HUES64 (cell line): Measurements from ENCODE around the gene NR2C2.

Source experiments
- H3K27ac ChIP-seq: 2 replicates; pipeline ENCODE4 v1.7.0; 2013; ENCODE audit warnings: low read depth, low read length, inconsistent platforms
- H3K27me3 ChIP-seq: 2 replicates; pipeline ENCODE4 v1.6.1; 2013; ENCODE audit warnings: mild to moderate bottlenecking, low read length; ENCODE audit not compliant: insufficient read depth
- H3K36me3 ChIP-seq: 2 replicates; pipeline ENCODE4 v1.6.1; 2013; ENCODE audit warnings: mild to moderate bottlenecking, low read length; ENCODE audit not compliant: insufficient read depth
- H3K4me1 ChIP-seq: 2 replicates; pipeline ENCODE4 v1.6.1; 2013; ENCODE audit warnings: mild to moderate bottlenecking, low read length, moderate library complexity; ENCODE audit not compliant: insufficient read depth
- H3K4me3 ChIP-seq: 2 replicates; pipeline ENCODE4 v1.5.1; 2013; ENCODE audit warnings: mild to moderate bottlenecking, low read length, moderate library complexity
- H3K9ac ChIP-seq: 2 replicates; pipeline ENCODE4 v1.6.1; 2013; ENCODE audit warnings: mild to moderate bottlenecking, low read depth, low read length
- H3K9me3 ChIP-seq: 2 replicates; pipeline ENCODE4 v1.6.1; 2013; ENCODE audit warnings: low read depth, low read length; ENCODE audit not compliant: insufficient read depth
- WGBS: fragments of 150-250, 120-280 bp; methylation state at CpG from one replicate; pipeline ENCODE4 v1.1.7; 2013; ENCODE audit warnings: missing lambda C conversion rate; 5-methylcytosine and 5-hydroxymethylcytosine counted together

Gene NR2C2

GRCh38 chr3:14967285-14967684 is 19.9 kb downstream of the NR2C2 start:
- Histone ChIP-seq H3K27me3 (no peaks in the 10 kb centered on the region), H3K9ac (no peak overlapping the region), H3K9me3 (peaks cover 3% of the 10 kb centered on the region; the same call in 1 of the 2 replicates), H3K27ac (no peak overlapping the region), H3K4me3 (no peak overlapping the region), H3K36me3 (peaks cover 33% of the 10 kb centered on the region), H3K4me1 (no peaks in the 10 kb centered on the region)
- WGBS = 93% methylated on average over 1 of the region's 1 CpG

- Histone ChIP-seq H3K4me3 (no peak overlapping the region), H3K9me3 (peaks cover 3% of the 10 kb centered on the region; the same call in 1 of the 2 replicates), H3K9ac (no peak overlapping the region), H3K27me3 (no peaks in the 10 kb centered on the region), H3K36me3 (peaks cover 50% of the 10 kb centered on the region), H3K4me1 (no peaks in the 10 kb centered on the region), H3K27ac (no peak overlapping the region)
- WGBS = 88% methylated on average over 1 of the region's 1 CpG
These were observed 22.3 kb downstream of the NR2C2 start for GRCh38 chr3:14969671-14970070.

- Histone ChIP-seq H3K9me3 (no peaks in the 10 kb centered on the region), H3K36me3 (peaks cover 32% of the 10 kb centered on the region), H3K27me3 (no peaks in the 10 kb centered on the region), H3K4me3 (no peak overlapping the region), H3K27ac (no peak overlapping the region), H3K9ac (no peak overlapping the region), H3K4me1 (peaks cover 5% of the 10 kb centered on the region; the same call in 1 of the 2 replicates)
- no CpG with 5 or more reads among the region's 1 CpG for WGBS
These were observed 28.9 kb downstream of the NR2C2 start for GRCh38 chr3:14976317-14976716.

GRCh38 chr3:14980689-14981088 is 33.3 kb downstream of the NR2C2 start:
- Histone ChIP-seq H3K36me3 (peaks cover 5% of the 10 kb centered on the region; the same call in 1 of the 2 replicates), H3K27ac (no peak overlapping the region), H3K27me3 (no peaks in the 10 kb centered on the region), H3K9ac (no peak overlapping the region), H3K4me1 (peaks cover 5% of the 10 kb centered on the region; the same call in 1 of the 2 replicates), H3K4me3 (no peak overlapping the region), H3K9me3 (no peaks in the 10 kb centered on the region)
- WGBS = 95% methylated on average over 4 of the region's 4 CpGs

GRCh38 chr3:14984581-14985113 is 37.3 kb downstream of the NR2C2 start:
- H3K9me3 ChIP-seq = no peaks in the 10 kb centered on the region
- no peaks in the 10 kb centered on the region for H3K36me3 ChIP-seq
- H3K9ac ChIP-seq = no peak overlapping the region
- no peak overlapping the region for H3K27ac ChIP-seq
- no peak overlapping the region for H3K4me3 ChIP-seq
- 100% methylated on average over 3 of the region's 3 CpGs for WGBS
- peaks cover 9% of the 10 kb centered on the region; the same call in 1 of the 2 replicates for H3K4me1 ChIP-seq
- no peaks in the 10 kb centered on the region for H3K27me3 ChIP-seq

GRCh38 chr3:14988988-14989394 is 41.6 kb downstream of the NR2C2 start:
- WGBS = 96% methylated on average over 3 of the region's 3 CpGs

GRCh38 chr3:14989943-14990779 is 42.8 kb downstream of the NR2C2 start:
- H3K9me3 ChIP-seq = no peaks in the 10 kb centered on the region
- H3K27ac ChIP-seq = peak overlapping the region; percentile 25; the same call in 1 of the 2 replicates
- H3K4me1 ChIP-seq = peaks cover 26% of the 10 kb centered on the region
- 41% methylated on average over 3 of the region's 3 CpGs for WGBS
- H3K36me3 ChIP-seq = no peaks in the 10 kb centered on the region
- no peak overlapping the region for H3K4me3 ChIP-seq
- H3K27me3 ChIP-seq = no peaks in the 10 kb centered on the region
- H3K9ac ChIP-seq = no peak overlapping the region

More at GRCh38 chr3:14988988-14989394, 41.6 kb downstream of the NR2C2 start:
- H3K27ac ChIP-seq = no peak overlapping the region
- H3K27me3 ChIP-seq = no peaks in the 10 kb centered on the region
- peaks cover 26% of the 10 kb centered on the region for H3K4me1 ChIP-seq
- no peak overlapping the region for H3K9ac ChIP-seq
- H3K9me3 ChIP-seq = no peaks in the 10 kb centered on the region
- no peaks in the 10 kb centered on the region for H3K36me3 ChIP-seq
- H3K4me3 ChIP-seq = no peak overlapping the region

- Histone ChIP-seq H3K27ac (no peak overlapping the region), H3K36me3 (no peaks in the 10 kb centered on the region), H3K27me3 (no peaks in the 10 kb centered on the region), H3K4me1 (peaks cover 26% of the 10 kb centered on the region), H3K9me3 (no peaks in the 10 kb centered on the region), H3K4me3 (no peak overlapping the region), H3K9ac (no peak overlapping the region)
- WGBS = 12% methylated on average over 1 of the region's 2 CpGs
These were observed 43.4 kb downstream of the NR2C2 start for GRCh38 chr3:14990780-14991148.

- no peaks in the 10 kb centered on the region for H3K27me3 ChIP-seq
- H3K4me1 ChIP-seq = peaks cover 26% of the 10 kb centered on the region
- H3K36me3 ChIP-seq = no peaks in the 10 kb centered on the region
- no peaks in the 10 kb centered on the region for H3K9me3 ChIP-seq
- H3K4me3 ChIP-seq = no peak overlapping the region
- 69% methylated on average over 1 of the region's 1 CpG for WGBS
- H3K9ac ChIP-seq = no peak overlapping the region
- H3K27ac ChIP-seq = no peak overlapping the region
These were observed 43.9 kb downstream of the NR2C2 start for GRCh38 chr3:14991151-14991742.

- no peak overlapping the region for H3K9ac ChIP-seq
- H3K36me3 ChIP-seq = no peaks in the 10 kb centered on the region
- H3K4me1 ChIP-seq = peaks cover 26% of the 10 kb centered on the region
- H3K9me3 ChIP-seq = no peaks in the 10 kb centered on the region
- H3K27ac ChIP-seq = no peak overlapping the region
- WGBS = 97% methylated on average over 7 of the region's 7 CpGs
- H3K4me3 ChIP-seq = no peak overlapping the region
- no peaks in the 10 kb centered on the region for H3K27me3 ChIP-seq
These were observed 44.6 kb downstream of the NR2C2 start for GRCh38 chr3:14991818-14992612.
